ENCODE results near the gene TRO. TPM values are rescaled to one million over a fixed set of nuclear protein-coding genes. Genes with fewer than 3 reads are reported as not detected.

The TRO gene
- total and polyA plus RNA-seq, 9 of the 15 experiments (the other 6 are each of a cell fraction or from before 2014, with no cell fraction given): 0.18 to 1.7 (median 0.41) TPM

DNA sequence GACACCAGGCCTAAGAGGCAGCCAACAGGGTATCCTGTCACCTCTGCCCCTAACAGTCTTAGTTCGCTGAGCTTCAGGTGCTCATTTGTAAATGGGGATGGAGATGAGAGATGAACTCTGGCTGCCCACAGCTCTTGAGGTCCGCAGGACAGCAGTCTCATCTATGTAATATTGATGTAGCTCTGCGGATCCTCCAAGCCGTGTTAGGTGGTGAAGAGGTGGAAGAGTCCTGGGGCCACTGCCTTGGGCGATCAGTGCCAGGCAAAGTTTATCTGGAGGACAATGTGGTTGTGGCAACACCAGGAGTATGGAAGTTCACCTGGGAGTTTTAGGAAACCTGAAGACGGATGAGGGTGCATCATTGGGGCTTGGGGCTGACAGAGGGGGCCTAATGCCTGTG is 13.4 kb downstream of the TRO start:
- Histone ChIP-seq H3K27ac (ENCODE audit: extremely low read depth, low read depth, low read length) (no peak overlapping the region), H3K9me1 (ENCODE audit: control insufficient read depth, insufficient read depth, low read length) (no peaks in the 10 kb centered on the region), H3K4me2 (ENCODE audit: insufficient read depth, low read length) (no peak overlapping the region), H3K9ac (ENCODE audit: insufficient read depth in 1 of 2, low read depth in 2 of 2, low read length in 2 of 2) (no peak overlapping the region), H3K27me3 (ENCODE audit: control insufficient read depth in 2 of 2, insufficient read depth in 2 of 2, low read length in 2 of 2) (no peaks in the 10 kb centered on the region; a peak in 2 of 5 replicates), H3K36me3 (ENCODE audit: control insufficient read depth, insufficient read depth, low read length) (no peaks in the 10 kb centered on the region), H3K79me2 (ENCODE audit: control insufficient read depth, insufficient read depth, low read length) (no peaks in the 10 kb centered on the region), H4K20me1 (replicated peaks; ENCODE audit: control insufficient read depth, insufficient read depth, low read length) (no peaks in the 10 kb centered on the region), H3K4me3 (no peak overlapping the region), H3K9me3 (replicated peaks; ENCODE audit: control insufficient read depth, insufficient read depth, low read depth, low read length) (no peaks in the 10 kb centered on the region), H2AFZ (ENCODE audit: low read depth, low read length) (no peak overlapping the region), H3K4me1 (replicated peaks in 1 of 2; ENCODE audit: control insufficient read depth in 2 of 2, insufficient read depth in 2 of 2, low read length in 2 of 2) (no peaks in the 10 kb centered on the region)
- ATAC-seq: no peak
- ChIA-PET CTCF (ENCODE audit: low intra/inter-chr PET ratio) (no interaction called here), POLR2A (interaction anchor here (1.4 kb wide), 1 partner anchor 32 kb away, joined by 4 read pairs; no protein-coding TSS in a partner anchor)
- WGBS (ENCODE audit: insufficient coverage, low coverage, missing lambda C conversion rate): 1% methylated on average over 6 of the region's 6 CpGs
- BruUV-seq (replicated peaks): no TSS peak
- in situ Hi-C loops (cut with MboI) (no loop called here), intact Hi-C loops (cut with micrococcal nuclease) (no loop called here)
- FAIRE-seq: no peak
- DNase-seq (ENCODE audit: extremely low read depth in 1 of 4, low spot score in 3 of 4): no peak
- TF ChIP-seq SRSF3 (IDR thresholded peaks at IDR 0.05; ENCODE audit: insufficient read depth, low read length) (no peak), FOXA1 (IDR thresholded peaks at IDR 0.05; ENCODE audit: borderline replicate concordance) (no peak), NUFIP1 (IDR thresholded peaks at IDR 0.05; ENCODE audit: partially characterized antibody) (no peak), MAFK (IDR thresholded peaks at IDR 0.05; ENCODE audit: low read length) (no peak), KLF13 (tag; IDR thresholded peaks at IDR 0.05; ENCODE audit: borderline replicate concordance, low read depth) (no peak), HIVEP1 (CRISPR knock-in tag; IDR thresholded peaks at IDR 0.05) (no peak), SREBF2 (CRISPR knock-in tag; IDR thresholded peaks at IDR 0.05) (no peak), ZNF124 (CRISPR knock-in tag; IDR thresholded peaks at IDR 0.05) (no peak), ZFP30 (CRISPR knock-in tag; IDR thresholded peaks at IDR 0.05; ENCODE audit: borderline replicate concordance) (no peak), SNRNP70 (optimal IDR thresholded peaks at IDR 0.05; ENCODE audit: low read depth, low read length) (no peak), ZNF41 (CRISPR knock-in tag; conservative IDR thresholded peaks at IDR 0.05) (no peak), GATAD2B (IDR thresholded peaks at IDR 0.05; ENCODE audit: borderline replicate concordance) (no peak)
- TF ChIP-seq, protein P1, sequence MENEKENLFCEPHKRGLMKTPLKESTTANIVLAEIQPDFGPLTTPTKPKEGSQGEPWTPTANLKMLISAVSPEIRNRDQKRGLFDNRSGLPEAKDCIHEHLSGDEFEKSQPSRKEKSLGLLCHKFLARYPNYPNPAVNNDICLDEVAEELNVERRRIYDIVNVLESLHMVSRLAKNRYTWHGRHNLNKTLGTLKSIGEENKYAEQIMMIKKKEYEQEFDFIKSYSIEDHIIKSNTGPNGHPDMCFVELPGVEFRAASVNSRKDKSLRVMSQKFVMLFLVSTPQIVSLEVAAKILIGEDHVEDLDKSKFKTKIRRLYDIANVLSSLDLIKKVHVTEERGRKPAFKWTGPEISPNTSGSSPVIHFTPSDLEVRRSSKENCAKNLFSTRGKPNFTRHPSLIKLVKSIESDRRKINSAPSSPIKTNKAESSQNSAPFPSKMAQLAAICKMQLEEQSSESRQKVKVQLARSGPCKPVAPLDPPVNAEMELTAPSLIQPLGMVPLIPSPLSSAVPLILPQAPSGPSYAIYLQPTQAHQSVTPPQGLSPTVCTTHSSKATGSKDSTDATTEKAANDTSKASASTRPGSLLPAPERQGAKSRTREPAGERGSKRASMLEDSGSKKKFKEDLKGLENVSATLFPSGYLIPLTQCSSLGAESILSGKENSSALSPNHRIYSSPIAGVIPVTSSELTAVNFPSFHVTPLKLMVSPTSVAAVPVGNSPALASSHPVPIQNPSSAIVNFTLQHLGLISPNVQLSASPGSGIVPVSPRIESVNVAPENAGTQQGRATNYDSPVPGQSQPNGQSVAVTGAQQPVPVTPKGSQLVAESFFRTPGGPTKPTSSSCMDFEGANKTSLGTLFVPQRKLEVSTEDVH (IDR thresholded peaks at IDR 0.05; ENCODE audit: low read depth, partially characterized antibody): no peak
- TF ChIP-seq, protein P2, sequence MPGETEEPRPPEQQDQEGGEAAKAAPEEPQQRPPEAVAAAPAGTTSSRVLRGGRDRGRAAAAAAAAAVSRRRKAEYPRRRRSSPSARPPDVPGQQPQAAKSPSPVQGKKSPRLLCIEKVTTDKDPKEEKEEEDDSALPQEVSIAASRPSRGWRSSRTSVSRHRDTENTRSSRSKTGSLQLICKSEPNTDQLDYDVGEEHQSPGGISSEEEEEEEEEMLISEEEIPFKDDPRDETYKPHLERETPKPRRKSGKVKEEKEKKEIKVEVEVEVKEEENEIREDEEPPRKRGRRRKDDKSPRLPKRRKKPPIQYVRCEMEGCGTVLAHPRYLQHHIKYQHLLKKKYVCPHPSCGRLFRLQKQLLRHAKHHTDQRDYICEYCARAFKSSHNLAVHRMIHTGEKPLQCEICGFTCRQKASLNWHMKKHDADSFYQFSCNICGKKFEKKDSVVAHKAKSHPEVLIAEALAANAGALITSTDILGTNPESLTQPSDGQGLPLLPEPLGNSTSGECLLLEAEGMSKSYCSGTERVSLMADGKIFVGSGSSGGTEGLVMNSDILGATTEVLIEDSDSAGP (CRISPR knock-in tag; IDR thresholded peaks at IDR 0.05): no peak
- TF ChIP-seq, protein P3, sequence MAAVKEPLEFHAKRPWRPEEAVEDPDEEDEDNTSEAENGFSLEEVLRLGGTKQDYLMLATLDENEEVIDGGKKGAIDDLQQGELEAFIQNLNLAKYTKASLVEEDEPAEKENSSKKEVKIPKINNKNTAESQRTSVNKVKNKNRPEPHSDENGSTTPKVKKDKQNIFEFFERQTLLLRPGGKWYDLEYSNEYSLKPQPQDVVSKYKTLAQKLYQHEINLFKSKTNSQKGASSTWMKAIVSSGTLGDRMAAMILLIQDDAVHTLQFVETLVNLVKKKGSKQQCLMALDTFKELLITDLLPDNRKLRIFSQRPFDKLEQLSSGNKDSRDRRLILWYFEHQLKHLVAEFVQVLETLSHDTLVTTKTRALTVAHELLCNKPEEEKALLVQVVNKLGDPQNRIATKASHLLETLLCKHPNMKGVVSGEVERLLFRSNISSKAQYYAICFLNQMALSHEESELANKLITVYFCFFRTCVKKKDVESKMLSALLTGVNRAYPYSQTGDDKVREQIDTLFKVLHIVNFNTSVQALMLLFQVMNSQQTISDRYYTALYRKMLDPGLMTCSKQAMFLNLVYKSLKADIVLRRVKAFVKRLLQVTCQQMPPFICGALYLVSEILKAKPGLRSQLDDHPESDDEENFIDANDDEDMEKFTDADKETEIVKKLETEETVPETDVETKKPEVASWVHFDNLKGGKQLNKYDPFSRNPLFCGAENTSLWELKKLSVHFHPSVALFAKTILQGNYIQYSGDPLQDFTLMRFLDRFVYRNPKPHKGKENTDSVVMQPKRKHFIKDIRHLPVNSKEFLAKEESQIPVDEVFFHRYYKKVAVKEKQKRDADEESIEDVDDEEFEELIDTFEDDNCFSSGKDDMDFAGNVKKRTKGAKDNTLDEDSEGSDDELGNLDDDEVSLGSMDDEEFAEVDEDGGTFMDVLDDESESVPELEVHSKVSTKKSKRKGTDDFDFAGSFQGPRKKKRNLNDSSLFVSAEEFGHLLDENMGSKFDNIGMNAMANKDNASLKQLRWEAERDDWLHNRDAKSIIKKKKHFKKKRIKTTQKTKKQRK (IDR thresholded peaks at IDR 0.05; ENCODE audit: borderline replicate concordance, low read depth, low read length): no peak

All from K562 (cell line).